Esophagus muscularis mucosa (tissue), 4 donors: ENCODE results near the gene ZDHHC22. TPM values are rescaled to one million over a fixed set of nuclear protein-coding genes. Genes with fewer than 3 reads are reported as not detected.

ENCODE experiments used
- DNase-seq: peaks from one replicate; pipeline ENCODE4 v3.0.0-alpha.2; 2017; ENCODE audit errors: extremely low spot score
- H3K27ac ChIP-seq, 4 donors: fragments of 200-600 bp; sonication (generic); replicated peaks in 1 of 4; 1 replicate in 3 of 4; 2 replicates in 1 of 4; pipeline ENCODE4 v1.5.1; 2016 to 2019; ENCODE audit warnings: mild to moderate bottlenecking in 1 of 4
- H3K27me3 ChIP-seq, 4 donors: fragments of 200-600 bp; sonication (generic); one replicate each; pipeline versions ENCODE4 v1.5.1 to v1.6.0; 2016 to 2019
- H3K36me3 ChIP-seq, 4 donors: fragments of 200-600 bp; sonication (generic); one replicate each; pipeline ENCODE4 v1.5.1; 2016 to 2019
- H3K4me1 ChIP-seq, 4 donors: fragments of 200-600 bp; sonication (generic); one replicate each; pipeline ENCODE4 v1.5.1; 2016 to 2019
- H3K4me3 ChIP-seq, 4 donors: fragments of 200-600 bp; sonication (generic); 1 replicate in 2 of 4; 2 replicates in 2 of 4; pipeline ENCODE4 v1.5.1; 2016 to 2019; ENCODE audit warnings: mild to moderate bottlenecking in 4 of 4, moderate library complexity in 1 of 4
- H3K9me3 ChIP-seq, 4 donors: fragments of 200-600 bp; sonication (generic); 1 replicate in 3 of 4; 2 replicates in 1 of 4; pipeline ENCODE4 v1.5.1; 2016 to 2019
- CTCF ChIP-seq, 3 experiments: fragments of 200-600 bp in 2 of 3; fragments of 450-650 bp in 1 of 3; sonication (generic) in 2 of 3; IDR thresholded peaks; one replicate each; pipeline ENCODE4 v1.5.1; 2017 to 2019; ENCODE audit warnings: antibody characterized with exemption in 3 of 3, mild to moderate bottlenecking in 2 of 3, moderate library complexity in 1 of 3
- EP300 ChIP-seq: sonication (generic); formaldehyde crosslinking; IDR thresholded peaks from one replicate; pipeline ENCODE4 v1.6.1; 2017; ENCODE audit warnings: antibody characterized with exemption
- POLR2A ChIP-seq: fragments of 450-650 bp; IDR thresholded peaks from one replicate; pipeline ENCODE4 v1.6.1; 2017; ENCODE audit warnings: antibody characterized with exemption, moderate library complexity, mild to moderate bottlenecking, low read depth
- POLR2AphosphoS5 ChIP-seq, 2 donors: sonication (generic); formaldehyde crosslinking; IDR thresholded peaks; one replicate each; pipeline ENCODE4 v1.6.1; 2017; ENCODE audit warnings: antibody characterized with exemption in 2 of 2
- WGBS: methylation state at CpG from one replicate; pipeline ENCODE4 v1.1.5; 2018; 5-methylcytosine and 5-hydroxymethylcytosine counted together
- intact Hi-C: fragments of 100-400 bp; cut with DNase I; formaldehyde crosslinking; loops from one replicate; pipeline ENCODE4 v1.15.1; 2023
- total RNA-seq, 4 donors: library from RNA; depleted of rRNA; stranded (reverse); fragments of >200 nt; gene quantifications; one replicate each; pipeline versions ENCODE4 v1.1.0 to v1.2.1, GENCODE V29; 2016

The ZDHHC22 gene
- total RNA-seq, 4 donors from 2014 or later: 0.13 TPM; not detected in 3

- H3K9me3 ChIP-seq: no peaks in the 10 kb centered on the region
- no peak overlapping the region for H3K4me3 ChIP-seq
- DNase-seq: no peak
- peaks cover 19 to 90% (median 58%) of the 10 kb centered on the region in 4 donors for H3K36me3 ChIP-seq
- H3K27ac ChIP-seq: peak overlapping the region in 1 of 4 donors; percentile 29
- H3K27me3 ChIP-seq: no peaks in the 10 kb centered on the region
- intact Hi-C loops: no loop called here
- TF ChIP-seq POLR2A (no peak), POLR2AphosphoS5 (IDR thresholded peaks at IDR 0.05) (no peak), CTCF (IDR thresholded peaks at IDR 0.05) (no peak), EP300 (no peak)
- H3K4me1 ChIP-seq: peaks cover 30 to 34% (median 33%) of the 10 kb centered on the region in 4 donors
- 95% methylated on average over 11 of the region's 11 CpGs for WGBS
Measured at GRCh38 chr14:77113644-77114043, 27.9 kb downstream of the ZDHHC22 start.

GRCh38 chr14:77111021-77111420, 30.6 kb downstream of the ZDHHC22 start:
- 23% methylated on average over 5 of the region's 5 CpGs for WGBS
- peaks cover 20 to 92% (median 73%) of the 10 kb centered on the region in 4 donors for H3K36me3 ChIP-seq
- no peak for DNase-seq
- intact Hi-C loops: no loop called here
- H3K9me3 ChIP-seq: no peaks in the 10 kb centered on the region
- H3K4me1 ChIP-seq: peaks cover 43 to 59% (median 52%) of the 10 kb centered on the region in 4 donors
- H3K4me3 ChIP-seq: peak overlapping the region in 1 of 4 donors; percentile 5
- H3K27me3 ChIP-seq: no peaks in the 10 kb centered on the region
- H3K27ac ChIP-seq: peak overlapping the region; percentile 72 to 79 (median 76)
- TF ChIP-seq EP300: no peak
- no peak for TF ChIP-seq CTCF (IDR thresholded peaks at IDR 0.05)
- TF ChIP-seq POLR2A: no peak
- peak; percentile 24 to 32 for TF ChIP-seq POLR2AphosphoS5 (IDR thresholded peaks at IDR 0.05)

- Histone ChIP-seq H3K27ac (peak overlapping the region; percentile 72 to 79 (median 76)), H3K4me1 (peaks cover 51 to 66% (median 60%) of the 10 kb centered on the region in 4 donors), H3K36me3 (peaks cover 20 to 89% (median 74%) of the 10 kb centered on the region in 4 donors), H3K9me3 (no peaks in the 10 kb centered on the region), H3K27me3 (no peaks in the 10 kb centered on the region), H3K4me3 (no peak overlapping the region)
- 86% methylated on average over 1 of the region's 1 CpG for WGBS
- DNase-seq: no peak
- intact Hi-C loops: no loop called here
- no peak for TF ChIP-seq POLR2AphosphoS5 (IDR thresholded peaks at IDR 0.05)
- no peak for TF ChIP-seq POLR2A
- TF ChIP-seq CTCF (IDR thresholded peaks at IDR 0.05): no peak
- TF ChIP-seq EP300: no peak
Measured at GRCh38 chr14:77110286-77110685, 31.3 kb downstream of the ZDHHC22 start.

GRCh38 chr14:77109656-77110055, 31.9 kb downstream of the ZDHHC22 start:
- H3K4me3 ChIP-seq: no peak overlapping the region
- TF ChIP-seq CTCF (IDR thresholded peaks at IDR 0.05) (no peak), POLR2AphosphoS5 (IDR thresholded peaks at IDR 0.05) (no peak), POLR2A (no peak), EP300 (no peak)
- peaks cover 17 to 83% (median 68%) of the 10 kb centered on the region in 4 donors for H3K36me3 ChIP-seq
- no peak for DNase-seq
- H3K27ac ChIP-seq: peak overlapping the region; percentile 11 to 77 (median 39)
- peaks cover 57 to 73% (median 66%) of the 10 kb centered on the region in 4 donors for H3K4me1 ChIP-seq
- intact Hi-C loops: no loop called here
- no peaks in the 10 kb centered on the region for H3K9me3 ChIP-seq
- 77% methylated on average over 6 of the region's 6 CpGs for WGBS
- no peaks in the 10 kb centered on the region for H3K27me3 ChIP-seq

GRCh38 chr14:77108753-77109152, 32.8 kb downstream of the ZDHHC22 start:
- peaks cover 8 to 74% (median 59%) of the 10 kb centered on the region in 4 donors for H3K36me3 ChIP-seq
- DNase-seq: no peak
- TF ChIP-seq POLR2AphosphoS5 (IDR thresholded peaks at IDR 0.05): no peak
- intact Hi-C loops: no loop called here
- H3K4me3 ChIP-seq: no peak overlapping the region
- H3K27me3 ChIP-seq: no peaks in the 10 kb centered on the region
- peak overlapping the region in 1 of 4 donors; percentile 5 for H3K27ac ChIP-seq
- 85% methylated on average over 2 of the region's 2 CpGs for WGBS
- H3K4me1 ChIP-seq: peaks cover 61 to 82% (median 75%) of the 10 kb centered on the region in 4 donors
- H3K9me3 ChIP-seq: no peaks in the 10 kb centered on the region
